ENCODE measurements around the gene DHRS9.
"Not testable (repeated sequence)": the region's sequence is repeated elsewhere in the genome, so short reads cannot be mapped to it uniquely, and the experiment has no call there.

The DHRS9 gene

DNA sequence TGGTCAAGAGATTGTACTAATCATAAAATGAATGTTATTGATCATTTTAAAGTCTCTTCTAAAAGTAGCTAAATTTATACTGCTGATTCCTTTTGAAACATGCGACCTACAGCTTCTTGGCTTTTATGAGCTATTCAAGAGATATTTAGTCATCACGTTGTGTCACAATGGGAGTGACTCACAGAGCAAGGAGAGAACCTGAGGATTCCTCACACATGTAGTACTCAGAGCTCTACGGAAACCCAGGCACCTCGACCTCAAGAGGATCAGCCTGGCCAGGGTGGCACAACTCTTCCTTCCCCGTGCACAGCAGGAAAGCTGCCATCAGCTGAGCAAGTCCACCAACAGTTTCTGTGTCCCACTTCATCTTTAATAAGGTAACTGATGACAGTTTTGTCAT lies at the start of gene DHRS9:
Gene DHRS9 (plus strand): TSS at position 223 of the 400 bp plus-strand sequence. CDS start 12,019 bp downstream, outside the sequence.
- DNase-seq = no peak

GRCh38 chr2:169023161-169023560 lies 46.2 kb upstream of the DHRS9 start:
- DNase-seq = no peak

GRCh38 chr2:169026056-169026455 lies 43.3 kb upstream of the DHRS9 start:
- no peak for DNase-seq

GRCh38 chr2:169027234-169027633 lies 42.1 kb upstream of the DHRS9 start:
- DNase-seq = no peak

DNA sequence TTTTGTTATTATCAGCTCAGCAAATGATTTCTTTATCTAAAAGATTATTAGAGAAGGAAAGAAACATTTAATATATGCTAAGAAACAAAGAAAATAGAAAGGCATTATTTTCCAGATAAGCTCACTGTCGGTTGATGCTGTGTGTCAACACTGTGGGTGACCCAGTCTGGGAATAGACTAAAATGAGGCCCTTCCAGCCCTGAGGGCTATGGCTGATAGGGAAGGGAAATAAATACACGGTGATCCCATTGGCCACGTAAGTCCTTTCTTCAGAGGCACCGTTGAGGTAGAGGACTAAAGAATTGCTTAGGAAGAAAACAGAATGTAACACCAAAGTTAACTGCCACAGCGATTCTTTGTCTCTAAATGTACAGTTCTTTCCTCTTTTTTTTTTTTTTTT lies 40.0 kb upstream of the DHRS9 start:
- no peak for DNase-seq

- DNase-seq = no peak
Measured at GRCh38 chr2:169031202-169031601, 38.2 kb upstream of the DHRS9 start, which contains the start of gene ABCB11. Gene ABCB11, minus strand, starts transcription at chr2:169031324. Its CDS starts 13,199 bp downstream, at chr2:169018125.

GRCh38 chr2:169034256-169034655 lies 35.1 kb upstream of the DHRS9 start:
- DNase-seq = no peak

DNA sequence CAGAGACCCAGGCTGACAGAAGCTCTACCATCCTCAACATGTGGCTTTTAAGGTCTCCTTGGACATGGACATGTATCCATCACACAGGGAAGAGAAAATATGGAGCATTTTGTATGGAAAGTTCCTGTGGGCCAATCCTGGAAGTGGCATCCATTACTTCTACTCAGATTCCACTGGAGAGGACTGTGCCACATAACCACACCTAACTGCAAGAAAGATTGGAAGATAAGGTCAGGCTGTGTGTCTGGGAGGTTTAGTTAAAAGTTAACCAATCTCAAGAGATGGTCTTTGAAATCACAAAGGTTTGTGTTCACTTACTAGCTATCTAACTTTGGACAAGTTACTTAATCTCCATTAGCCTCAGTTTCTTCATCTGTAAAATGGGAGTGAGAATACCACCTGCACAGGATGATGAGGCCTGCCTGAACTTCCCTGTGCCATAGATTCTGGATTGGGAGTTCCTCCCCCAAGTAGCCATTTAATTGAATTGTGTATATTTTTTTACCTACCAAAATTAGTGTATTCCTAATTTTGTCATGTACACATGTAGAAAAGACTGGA lies 34.3 kb upstream of the DHRS9 start:
- no peak for DNase-seq

- no peak for DNase-seq
Measured at GRCh38 chr2:169035887-169036286, 33.5 kb upstream of the DHRS9 start.

GRCh38 chr2:169036736-169037440 lies 32.5 kb upstream of the DHRS9 start:
- no peak for DNase-seq

DNA sequence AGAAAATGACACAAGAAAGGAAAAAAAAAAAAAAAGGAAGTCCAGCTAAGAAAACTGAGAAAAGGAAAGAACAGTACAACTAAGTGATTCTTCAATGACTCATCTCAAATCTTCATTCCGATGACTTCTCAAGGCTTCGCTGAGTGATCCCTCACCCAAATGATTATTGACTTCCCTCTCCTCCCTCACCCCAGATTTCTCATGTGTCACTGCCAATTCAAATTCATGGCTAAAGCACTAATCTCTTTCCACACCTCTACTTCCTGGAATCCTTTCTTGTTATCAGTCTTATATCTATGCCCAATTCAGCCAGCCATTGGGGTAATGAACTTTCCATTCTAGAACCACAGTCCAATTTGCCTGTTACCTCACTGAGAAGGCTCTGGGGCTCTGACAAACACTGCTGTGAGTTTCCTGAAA lies 31.0 kb upstream of the DHRS9 start:
- no peak for DNase-seq

- no peak for DNase-seq
Measured at GRCh38 chr2:169039702-169040101, 29.7 kb upstream of the DHRS9 start.

DNA sequence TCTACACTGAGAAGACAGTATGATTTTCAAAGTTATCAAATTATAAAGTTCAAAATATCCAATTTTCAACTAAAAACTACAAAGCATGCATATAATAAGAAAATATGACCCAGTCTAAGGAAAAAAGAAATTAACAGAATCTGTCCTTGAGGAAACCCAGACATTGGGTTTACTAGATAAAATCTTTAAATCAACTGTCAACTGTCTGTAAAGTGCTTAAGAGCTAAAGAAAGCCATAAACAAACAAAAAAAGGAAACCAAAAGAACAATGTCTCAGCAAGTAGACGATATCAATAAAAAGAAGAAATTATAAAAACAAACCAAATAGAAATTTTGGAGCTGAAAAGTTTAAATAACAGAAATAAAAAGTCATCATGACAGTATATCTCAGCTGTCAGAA lies 27.8 kb upstream of the DHRS9 start:
- DNase-seq = no peak

DNA sequence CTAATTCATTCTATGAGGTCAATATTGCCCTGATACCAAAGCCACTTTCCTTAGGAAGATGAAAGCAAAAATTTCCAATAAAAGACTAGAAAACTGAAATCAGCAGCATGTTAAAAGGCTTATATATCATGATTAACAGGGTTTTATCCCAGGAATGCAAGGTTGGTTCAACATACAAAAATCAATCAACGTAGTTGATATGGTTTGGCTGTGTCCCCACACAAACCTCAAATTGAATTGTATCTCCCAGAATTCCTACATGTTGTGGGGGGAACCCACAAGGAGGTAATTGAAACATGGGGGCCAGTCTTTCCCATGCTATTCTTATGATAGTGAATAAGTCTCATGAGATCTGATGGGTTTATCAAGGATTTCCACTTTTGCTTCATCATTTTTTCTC lies 26.5 kb upstream of the DHRS9 start:
- no peak for DNase-seq

GRCh38 chr2:169046440-169047151 lies 22.8 kb upstream of the DHRS9 start:
- DNase-seq = no peak

GRCh38 chr2:169047256-169048250 lies 21.8 kb upstream of the DHRS9 start:
- no peak for DNase-seq

DNA sequence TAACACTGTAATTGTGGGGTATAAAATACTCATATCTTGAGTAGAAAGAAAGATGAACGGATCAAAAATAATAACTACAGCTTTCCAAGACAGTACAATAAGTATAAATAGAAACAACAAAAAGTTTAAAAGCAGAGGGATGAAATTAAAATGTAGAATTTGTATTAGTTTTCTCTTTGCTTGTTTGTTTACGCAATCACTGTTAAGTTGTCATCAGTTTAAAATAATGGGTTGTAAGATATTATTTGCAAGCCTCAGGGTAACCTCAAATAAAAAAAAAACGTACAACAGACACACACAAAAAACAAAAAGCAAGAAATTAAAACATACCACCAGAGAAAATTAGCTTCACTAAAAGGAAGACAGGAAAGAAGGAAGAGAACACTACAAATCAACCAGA lies 20.2 kb upstream of the DHRS9 start:
- DNase-seq = no peak

DNA sequence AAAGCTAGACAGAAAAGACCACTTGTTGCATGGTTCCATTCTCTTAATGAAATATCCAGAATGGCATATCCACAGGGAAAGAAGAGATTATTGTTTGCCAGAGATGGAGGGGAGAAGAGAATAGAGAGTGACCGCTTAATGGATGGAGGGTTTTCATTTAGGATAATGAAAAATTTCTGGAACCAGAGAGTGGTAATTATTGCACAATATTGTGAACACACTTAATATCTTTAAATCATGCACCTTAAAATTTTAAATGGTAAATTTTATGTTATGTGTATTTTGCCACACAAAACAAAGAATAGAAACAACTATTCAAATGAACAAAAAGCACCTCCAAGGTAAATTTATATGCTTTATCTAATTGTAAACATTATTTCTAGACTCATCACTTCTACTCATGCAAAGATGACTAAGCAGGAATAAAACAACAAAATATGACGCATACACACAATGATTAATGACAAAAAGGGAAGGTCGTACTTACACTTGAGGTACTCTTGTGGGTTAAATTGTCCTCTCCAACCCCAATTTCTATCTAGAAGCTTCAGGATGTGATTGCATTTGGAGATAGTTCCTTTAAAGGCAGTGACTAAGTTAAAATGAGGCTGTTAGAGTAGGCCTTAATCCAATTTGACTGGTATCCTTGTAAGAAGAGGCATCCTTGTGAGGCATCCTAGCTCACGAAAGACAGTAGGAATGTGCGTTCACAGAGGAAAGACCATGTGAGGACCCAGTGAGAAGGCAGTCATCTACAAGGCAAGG lies 18.7 kb upstream of the DHRS9 start:
- DNase-seq = no peak

GRCh38 chr2:169054575-169054974 lies 14.8 kb upstream of the DHRS9 start:
- DNase-seq = not testable (repeated sequence)

GRCh38 chr2:169064199-169064598 lies 5.2 kb upstream of the DHRS9 start:
- not testable (repeated sequence) for DNase-seq

DNA sequence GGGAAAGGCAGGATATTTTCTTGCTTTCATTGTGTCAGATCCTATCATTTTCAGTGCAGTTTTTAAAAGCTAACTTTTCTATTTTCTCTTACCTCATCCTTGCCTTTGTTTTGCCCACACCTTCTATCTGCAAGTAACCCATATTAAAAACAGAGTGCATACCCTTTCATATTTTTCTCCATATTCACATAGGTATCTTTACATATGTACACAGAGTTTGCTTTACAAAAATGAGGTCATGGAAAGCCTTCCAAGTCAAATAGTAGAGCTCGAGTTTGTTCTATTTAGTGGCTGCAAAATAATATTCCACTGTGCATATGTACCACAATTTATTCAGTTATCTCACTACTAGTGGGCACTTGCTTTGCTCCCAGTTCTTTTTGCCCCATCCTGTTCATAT lies 3.9 kb upstream of the DHRS9 start:
- no peak for DNase-seq

Measured in activated CD4-positive, alpha-beta T cell treated with anti-CD3 and anti-CD28 coated beads for 4 hours (primary cell).